H9 (cell line): ENCODE data around the gene TAP2. TPM values are rescaled to one million over a fixed set of nuclear protein-coding genes. Genes with fewer than 3 reads are reported as not detected.

ENCODE experiments used
- DNase-seq: peaks from one replicate; pipeline ENCODE4 v3.0.0-alpha.2; 2017
- H2AFZ ChIP-seq: one replicate; pipeline ENCODE4 v1.6.1; 2013; ENCODE audit warnings: mild to moderate bottlenecking, low read length, control low read depth, moderate library complexity
- H2AK5ac ChIP-seq: 2 replicates; pipeline ENCODE4 v1.6.1; 2013; ENCODE audit warnings: low read length, control low read depth, mixed read lengths; ENCODE audit not compliant: insufficient read length
- H2BK120ac ChIP-seq: one replicate; pipeline ENCODE4 v1.6.1; 2013; ENCODE audit warnings: low read depth, mild to moderate bottlenecking, low read length, control low read depth, inconsistent platforms; ENCODE audit not compliant: poor library complexity, severe bottlenecking
- H2BK12ac ChIP-seq: 2 replicates; pipeline ENCODE4 v1.6.1; 2013; ENCODE audit warnings: low read length, control low read depth, mixed read lengths, low read depth; ENCODE audit not compliant: insufficient read length
- H2BK15ac ChIP-seq: 2 replicates; pipeline ENCODE4 v1.6.1; 2013; ENCODE audit warnings: low read depth, low read length, control low read depth
- H2BK20ac ChIP-seq: one replicate; pipeline ENCODE4 v1.6.1; 2013; ENCODE audit warnings: low read depth, mild to moderate bottlenecking, low read length, control low read depth, inconsistent platforms; ENCODE audit not compliant: poor library complexity, severe bottlenecking
- H2BK5ac ChIP-seq: 2 replicates; pipeline ENCODE4 v1.6.1; 2013; ENCODE audit warnings: low read length, control low read depth, mixed read lengths; ENCODE audit not compliant: insufficient read length
- H3K14ac ChIP-seq: 2 replicates; pipeline ENCODE4 v1.6.1; 2013; ENCODE audit warnings: low read length, control low read depth; ENCODE audit not compliant: insufficient read depth
- H3K18ac ChIP-seq: 2 replicates; pipeline ENCODE4 v1.6.1; 2013; ENCODE audit warnings: low read depth, mild to moderate bottlenecking, mixed read lengths, low read length, control low read depth; ENCODE audit not compliant: insufficient read length
- H3K23ac ChIP-seq: 2 replicates; pipeline ENCODE4 v1.6.1; 2013; ENCODE audit warnings: low read length, control low read depth, mixed read lengths, low read depth; ENCODE audit not compliant: insufficient read length
- H3K23me2 ChIP-seq: 2 replicates; pipeline ENCODE4 v1.6.1; 2013; ENCODE audit warnings: low read depth, mild to moderate bottlenecking, mixed read lengths, low read length, control low read depth; ENCODE audit not compliant: insufficient read length, poor library complexity, severe bottlenecking
- H3K27ac ChIP-seq: 2 replicates; pipeline ENCODE4 v1.5.1; 2013; ENCODE audit warnings: low read length, control low read depth, mixed read lengths, low read depth; ENCODE audit not compliant: insufficient read length
- H3K27me3 ChIP-seq: 2 replicates; pipeline ENCODE4 v1.6.1; 2013; ENCODE audit warnings: low read length, control low read depth, inconsistent platforms; ENCODE audit not compliant: insufficient read depth
- H3K4ac ChIP-seq: 2 replicates; pipeline ENCODE4 v1.6.1; 2013; ENCODE audit warnings: low read depth, mild to moderate bottlenecking, control low read depth, inconsistent platforms, low read length, moderate library complexity
- H3K4me1 ChIP-seq: 2 replicates; pipeline ENCODE4 v1.6.1; 2013; ENCODE audit warnings: low read length, control low read depth, inconsistent platforms; ENCODE audit not compliant: insufficient read depth
- H3K4me2 ChIP-seq: 2 replicates; pipeline ENCODE4 v1.6.1; 2013; ENCODE audit warnings: low read length, control low read depth, mixed read lengths; ENCODE audit not compliant: insufficient read length, insufficient read depth
- H3K56ac ChIP-seq: 2 replicates; pipeline ENCODE4 v1.6.1; 2013; ENCODE audit warnings: low read depth, mild to moderate bottlenecking, mixed read lengths, low read length, control low read depth; ENCODE audit not compliant: insufficient read length
- H3K79me1 ChIP-seq: 2 replicates; pipeline ENCODE4 v1.6.1; 2013; ENCODE audit warnings: low read depth, mild to moderate bottlenecking, moderate library complexity, low read length, control low read depth, inconsistent platforms; ENCODE audit not compliant: insufficient read depth, poor library complexity, severe bottlenecking
- H3K79me2 ChIP-seq: 2 replicates; pipeline ENCODE4 v1.6.1; 2013; ENCODE audit warnings: low read length, control low read depth, inconsistent platforms; ENCODE audit not compliant: insufficient read depth
- H3K9ac ChIP-seq: 2 replicates; pipeline ENCODE4 v1.6.1; 2013; ENCODE audit warnings: low read length, control low read depth, mixed read lengths; ENCODE audit not compliant: insufficient read length; ENCODE audit errors: extremely low read depth
- H3K9me3 ChIP-seq: one replicate; pipeline ENCODE4 v1.6.1; 2013; ENCODE audit warnings: low read depth, low read length, inconsistent platforms; ENCODE audit not compliant: control insufficient read depth
- H3T11ph ChIP-seq: one replicate; pipeline ENCODE4 v1.6.1; 2013; ENCODE audit warnings: mild to moderate bottlenecking, low read length, control low read depth, inconsistent platforms
- H4K20me1 ChIP-seq: one replicate; pipeline ENCODE4 v1.6.1; 2013; ENCODE audit not compliant: control insufficient read depth, insufficient read length, insufficient read depth
- H4K5ac ChIP-seq: 2 replicates; pipeline ENCODE4 v1.6.1; 2013; ENCODE audit warnings: low read depth, mild to moderate bottlenecking, mixed read lengths, low read length, control low read depth; ENCODE audit not compliant: insufficient read length
- H4K8ac ChIP-seq: replicated peaks from 2 replicates; pipeline ENCODE4 v1.6.1; 2013; ENCODE audit warnings: low read length, control low read depth, mixed read lengths, low read depth; ENCODE audit not compliant: insufficient read length
- H4K91ac ChIP-seq: 2 replicates; pipeline ENCODE4 v1.6.1; 2013; ENCODE audit warnings: low read depth, mild to moderate bottlenecking, moderate library complexity, mixed read lengths, low read length, control low read depth; ENCODE audit not compliant: insufficient read length
- H3K27ac Mint-ChIP-seq, 3 experiments: 2 replicates in 2 of 3; 3 replicates in 1 of 3; pipeline ENCODE4 v1.8.0; 2020 to 2021; ENCODE audit warnings: mixed read lengths in 3 of 3, mild to moderate bottlenecking in 1 of 3, moderate library complexity in 1 of 3
- H3K27me3 Mint-ChIP-seq: 2 replicates; pipeline ENCODE4 v1.8.0; 2021; ENCODE audit warnings: low read depth, mild to moderate bottlenecking, moderate library complexity, mixed read lengths
- H3K36me3 Mint-ChIP-seq, 3 experiments: 2 replicates in 2 of 3; 3 replicates in 1 of 3; pipeline ENCODE4 v1.8.0; 2020 to 2021; ENCODE audit warnings: low read depth in 3 of 3, mixed read lengths in 3 of 3; ENCODE audit not compliant: insufficient read depth in 1 of 3
- H3K4me1 Mint-ChIP-seq, 2 experiments: 2 replicates each; pipeline ENCODE4 v1.8.0; 2020; ENCODE audit warnings: mixed read lengths in 2 of 2
- H3K4me3 Mint-ChIP-seq, 2 experiments: 2 replicates in 1 of 2; 3 replicates in 1 of 2; pipeline ENCODE4 v1.8.0; 2020 to 2021; ENCODE audit warnings: mild to moderate bottlenecking in 2 of 2, mixed read lengths in 2 of 2, moderate library complexity in 1 of 2
- H3K9me3 Mint-ChIP-seq, 2 experiments: 2 replicates in 1 of 2; 3 replicates in 1 of 2; pipeline ENCODE4 v1.8.0; 2020; ENCODE audit warnings: mild to moderate bottlenecking in 2 of 2, mixed read lengths in 2 of 2, moderate library complexity in 1 of 2
- WGBS: extraction: QIAGEN DNeasy Blood & Tissue Kit; methylation state at CpG from one replicate; pipeline ENCODE4 v1.1.7; 2013; ENCODE audit warnings: missing lambda C conversion rate, low lambda C conversion rate, mixed read lengths; ENCODE audit not compliant: insufficient read length; ENCODE audit errors: extremely low coverage; 5-methylcytosine and 5-hydroxymethylcytosine counted together
- total RNA-seq: library from RNA; stranded (reverse); gene quantifications from 2 replicates; pipeline ENCODE4 v1.2.1, GENCODE V29; 2021
- TF ChIP-seq, protein P1 (sequence below): fragments of 200-600 bp; sonication (generic); conservative IDR thresholded peaks from 3 replicates; pipeline ENCODE4 v1.8.0; 2021; ENCODE audit warnings: antibody characterized with exemption, mild to moderate bottlenecking

TAP2 gene
- total RNA-seq, 1 experiment from 2014 or later, result 16.3 TPM

DNA sequence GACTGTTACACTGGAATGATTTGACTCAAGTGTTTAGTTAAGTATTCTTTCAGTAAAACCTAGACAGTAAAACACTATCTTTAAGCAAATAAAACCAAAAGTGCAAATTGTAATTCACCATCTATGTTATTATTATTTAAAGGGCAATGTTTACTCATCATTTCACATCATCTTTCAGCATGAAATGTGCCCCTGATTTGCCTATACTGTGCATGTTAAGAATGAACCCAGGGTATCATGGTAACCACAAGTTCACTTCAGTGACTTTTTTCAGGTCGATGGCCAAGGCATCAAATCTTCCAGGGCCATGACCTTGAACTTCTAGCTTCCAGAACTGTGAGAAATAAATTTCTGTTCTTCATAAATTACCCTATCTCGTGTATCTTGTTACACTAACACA lies 19.7 kb downstream of the TAP2 start:
- H4K91ac ChIP-seq, result no peak overlapping the region
- no peak overlapping the region for H2BK12ac ChIP-seq
- no peak overlapping the region for H4K5ac ChIP-seq
- H3K23me2 ChIP-seq, result no peaks in the 10 kb centered on the region
- H3K27me3 Mint-ChIP-seq, result peaks cover 14% of the 10 kb centered on the region
- H3K23ac ChIP-seq, result no peak overlapping the region
- no peak overlapping the region for H2AFZ ChIP-seq
- DNase-seq, result no peak
- H3K18ac ChIP-seq, result no peak overlapping the region
- peaks cover 0 to 9% of the 10 kb centered on the region in 2 experiments; a peak in 2 of 4 replicates for H3K4me1 Mint-ChIP-seq
- H3K79me1 ChIP-seq, result no peaks in the 10 kb centered on the region
- no peak overlapping the region for H2BK15ac ChIP-seq
- H3K4me3 Mint-ChIP-seq, result no peak overlapping the region
- no peaks in the 10 kb centered on the region for H3K4me1 ChIP-seq
- no peaks in the 10 kb centered on the region for H3K27me3 ChIP-seq
- H3K56ac ChIP-seq, result no peak overlapping the region
- no peak overlapping the region for H3T11ph ChIP-seq
- H2BK20ac ChIP-seq, result no peak overlapping the region
- no peaks in the 10 kb centered on the region for H3K36me3 Mint-ChIP-seq
- H3K79me2 ChIP-seq, result no peaks in the 10 kb centered on the region
- H3K9me3 Mint-ChIP-seq, result no peaks in the 10 kb centered on the region
- H3K4me2 ChIP-seq, result no peak overlapping the region
- H3K27ac ChIP-seq, result no peak overlapping the region
- H2BK120ac ChIP-seq, result no peak overlapping the region
- TF ChIP-seq, protein P1, sequence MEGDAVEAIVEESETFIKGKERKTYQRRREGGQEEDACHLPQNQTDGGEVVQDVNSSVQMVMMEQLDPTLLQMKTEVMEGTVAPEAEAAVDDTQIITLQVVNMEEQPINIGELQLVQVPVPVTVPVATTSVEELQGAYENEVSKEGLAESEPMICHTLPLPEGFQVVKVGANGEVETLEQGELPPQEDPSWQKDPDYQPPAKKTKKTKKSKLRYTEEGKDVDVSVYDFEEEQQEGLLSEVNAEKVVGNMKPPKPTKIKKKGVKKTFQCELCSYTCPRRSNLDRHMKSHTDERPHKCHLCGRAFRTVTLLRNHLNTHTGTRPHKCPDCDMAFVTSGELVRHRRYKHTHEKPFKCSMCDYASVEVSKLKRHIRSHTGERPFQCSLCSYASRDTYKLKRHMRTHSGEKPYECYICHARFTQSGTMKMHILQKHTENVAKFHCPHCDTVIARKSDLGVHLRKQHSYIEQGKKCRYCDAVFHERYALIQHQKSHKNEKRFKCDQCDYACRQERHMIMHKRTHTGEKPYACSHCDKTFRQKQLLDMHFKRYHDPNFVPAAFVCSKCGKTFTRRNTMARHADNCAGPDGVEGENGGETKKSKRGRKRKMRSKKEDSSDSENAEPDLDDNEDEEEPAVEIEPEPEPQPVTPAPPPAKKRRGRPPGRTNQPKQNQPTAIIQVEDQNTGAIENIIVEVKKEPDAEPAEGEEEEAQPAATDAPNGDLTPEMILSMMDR, result no peak
- WGBS, result no CpG with 5 or more reads among the region's 2 CpGs
- H3K14ac ChIP-seq, result no peak overlapping the region
- H3K27ac Mint-ChIP-seq, result no peak overlapping the region
- no peak overlapping the region for H3K9ac ChIP-seq
- H4K8ac ChIP-seq, result no peak overlapping the region
- H2BK5ac ChIP-seq, result no peak overlapping the region
- no peak overlapping the region for H3K4ac ChIP-seq
- H3K9me3 ChIP-seq, result no peaks in the 10 kb centered on the region
- no peak overlapping the region for H2AK5ac ChIP-seq
- no peaks in the 10 kb centered on the region for H4K20me1 ChIP-seq
